AG09319 (cell line): ENCODE results near the gene FOXD4.
"Not testable (repeated sequence)": the region's sequence is repeated elsewhere in the genome, so short reads cannot be mapped to it uniquely, and the experiment has no call there.

Experiments
- DNase-seq: peaks from one replicate; pipeline ENCODE4 v3.0.0-alpha.2; 2010; ENCODE audit warnings: low read depth; ENCODE audit errors: extremely low read depth

The FOXD4 gene

DNA sequence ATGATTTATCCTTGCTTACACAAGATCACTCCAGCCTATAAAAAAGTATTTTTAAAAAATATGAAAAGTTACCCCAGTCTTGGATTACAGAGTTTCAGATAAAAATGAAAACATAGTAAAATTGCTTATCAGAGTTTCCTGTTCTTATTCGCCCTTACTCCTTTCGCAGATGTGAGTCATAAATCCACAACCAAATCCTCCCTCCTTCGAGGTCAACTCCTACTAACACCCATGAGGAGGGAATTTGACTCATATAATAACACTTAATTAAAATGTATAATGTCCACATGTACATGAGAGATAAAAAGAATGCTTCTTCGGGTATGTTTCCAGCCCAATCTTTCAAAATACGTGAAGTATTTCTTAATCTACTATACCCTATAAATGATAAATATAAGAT lies 23.9 kb downstream of the FOXD4 start:
- DNase-seq: not testable (repeated sequence)

DNA sequence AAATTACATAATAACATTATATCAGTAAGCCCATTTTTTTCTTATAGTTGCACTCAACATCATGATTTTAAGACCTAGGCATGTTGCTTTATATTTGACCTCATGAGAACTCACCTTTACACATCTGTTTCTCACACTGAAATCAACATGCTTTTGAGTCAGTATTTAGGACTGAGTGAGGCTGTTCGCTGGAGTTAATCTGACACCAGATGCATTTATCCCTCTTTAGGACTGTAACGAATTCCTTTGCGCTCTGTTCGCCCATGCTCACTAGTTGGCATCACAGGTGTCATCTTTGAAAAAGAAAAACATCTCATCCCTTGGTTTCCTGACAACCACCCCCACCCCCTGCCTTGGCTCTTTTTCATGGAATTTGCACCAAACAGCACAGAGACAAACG lies 24.3 kb downstream of the FOXD4 start:
- not testable (repeated sequence) for DNase-seq

DNA sequence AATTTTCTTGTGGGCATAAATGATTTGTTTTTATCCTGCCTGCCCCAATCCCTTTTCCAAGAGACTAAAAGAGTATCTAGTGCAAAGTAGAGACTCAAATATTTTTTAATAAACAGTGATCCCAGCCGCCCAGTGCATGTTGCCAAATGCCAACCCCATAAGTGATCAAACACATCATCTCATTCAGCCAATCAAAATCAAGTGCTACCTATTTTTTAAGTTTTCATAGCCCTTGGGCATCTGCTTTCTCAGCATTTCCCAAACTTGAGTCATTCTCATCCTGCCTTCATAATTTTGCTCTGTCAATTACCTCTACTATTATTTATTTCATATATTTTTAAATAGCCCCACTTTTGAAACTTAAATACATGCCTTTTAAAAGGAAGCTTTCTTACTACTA lies 27.4 kb downstream of the FOXD4 start:
- not testable (repeated sequence) for DNase-seq

DNA sequence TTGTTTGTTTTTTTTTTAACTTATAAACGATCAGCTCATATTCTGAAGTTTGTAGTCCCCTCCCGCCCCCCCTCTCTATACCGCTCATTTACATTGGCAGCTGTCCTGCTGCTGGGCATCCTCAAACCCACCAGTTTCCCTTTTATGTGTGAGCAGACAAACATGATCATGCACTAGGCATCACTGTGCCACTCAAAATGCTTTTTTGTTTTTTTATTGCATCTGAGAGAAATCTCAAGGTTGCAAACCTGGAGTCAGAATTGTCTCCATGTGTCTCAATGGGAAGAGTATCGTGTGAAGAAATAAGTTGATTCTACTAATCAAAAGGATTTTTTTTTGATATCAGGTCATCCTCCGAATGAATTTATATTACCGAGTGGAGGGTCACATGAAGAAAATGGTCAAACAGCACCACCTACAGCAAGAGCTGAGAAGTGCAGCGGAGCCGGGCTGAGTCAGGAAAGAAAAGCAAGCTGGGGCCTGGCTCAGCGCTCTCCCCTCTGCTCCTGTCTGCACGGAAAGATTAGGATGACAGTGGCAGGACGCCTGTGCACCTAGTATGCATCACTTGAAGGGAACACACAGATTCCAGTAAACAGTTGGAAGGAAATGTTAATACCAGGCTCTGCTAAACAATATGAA lies 29.7 kb downstream of the FOXD4 start:
- not testable (repeated sequence) for DNase-seq

DNA sequence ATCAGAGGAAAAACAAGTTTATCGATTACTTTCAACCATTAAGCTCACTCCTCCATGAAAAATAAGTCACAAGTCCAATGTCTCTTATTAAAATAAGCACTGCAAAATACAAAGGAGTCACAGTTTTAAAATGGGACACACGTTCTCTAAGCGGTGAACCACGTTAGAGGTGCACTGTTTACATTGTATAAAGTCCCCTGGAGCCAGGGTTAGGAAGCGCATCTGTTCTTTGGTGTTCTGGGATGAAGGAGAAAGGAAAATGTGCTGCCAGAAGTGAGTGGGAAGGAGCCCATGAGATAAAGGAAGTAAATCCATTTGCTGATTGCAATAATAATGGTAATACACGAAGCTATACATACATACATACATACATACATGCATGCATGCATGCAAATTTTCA lies 30.4 kb downstream of the FOXD4 start:
- not testable (repeated sequence) for DNase-seq

DNA sequence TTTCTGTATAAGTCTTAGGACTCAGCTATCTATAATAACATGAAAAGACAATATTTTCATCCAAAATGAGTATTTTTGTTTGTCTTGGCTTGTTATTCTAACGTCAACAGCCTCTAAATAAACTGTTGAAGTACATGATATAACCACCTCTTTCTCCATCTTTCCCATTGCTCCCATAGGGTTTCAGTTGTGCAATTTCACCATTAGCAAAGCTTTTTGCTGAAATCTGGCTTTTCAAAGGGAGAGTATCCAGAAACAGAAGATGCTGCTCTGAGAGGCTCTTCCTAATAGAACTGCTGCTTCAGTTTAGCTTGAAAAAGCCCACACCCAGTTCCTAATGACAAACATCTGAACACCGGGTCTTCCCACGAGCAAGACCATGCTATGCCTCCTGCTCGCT lies 31.1 kb downstream of the FOXD4 start:
- DNase-seq: not testable (repeated sequence)

DNA sequence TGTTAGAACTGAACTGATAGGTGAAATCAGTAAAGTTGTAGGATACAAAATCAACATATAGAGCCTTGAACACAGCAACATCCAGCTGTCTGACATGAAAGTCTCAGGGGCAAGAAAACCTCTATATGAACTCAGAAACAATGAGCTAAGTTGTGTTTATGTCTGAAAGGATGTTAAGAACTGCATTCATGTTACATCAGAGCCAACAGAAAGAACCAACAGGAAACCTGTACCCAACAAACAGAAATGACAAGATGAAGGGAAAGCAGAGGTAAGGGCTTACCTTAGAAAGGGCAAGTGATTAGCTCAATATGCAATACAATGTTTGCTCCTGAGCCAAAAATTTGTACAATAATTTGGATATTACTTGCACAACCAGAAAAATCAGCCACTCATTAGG lies 31.5 kb downstream of the FOXD4 start:
- not testable (repeated sequence) for DNase-seq

DNA sequence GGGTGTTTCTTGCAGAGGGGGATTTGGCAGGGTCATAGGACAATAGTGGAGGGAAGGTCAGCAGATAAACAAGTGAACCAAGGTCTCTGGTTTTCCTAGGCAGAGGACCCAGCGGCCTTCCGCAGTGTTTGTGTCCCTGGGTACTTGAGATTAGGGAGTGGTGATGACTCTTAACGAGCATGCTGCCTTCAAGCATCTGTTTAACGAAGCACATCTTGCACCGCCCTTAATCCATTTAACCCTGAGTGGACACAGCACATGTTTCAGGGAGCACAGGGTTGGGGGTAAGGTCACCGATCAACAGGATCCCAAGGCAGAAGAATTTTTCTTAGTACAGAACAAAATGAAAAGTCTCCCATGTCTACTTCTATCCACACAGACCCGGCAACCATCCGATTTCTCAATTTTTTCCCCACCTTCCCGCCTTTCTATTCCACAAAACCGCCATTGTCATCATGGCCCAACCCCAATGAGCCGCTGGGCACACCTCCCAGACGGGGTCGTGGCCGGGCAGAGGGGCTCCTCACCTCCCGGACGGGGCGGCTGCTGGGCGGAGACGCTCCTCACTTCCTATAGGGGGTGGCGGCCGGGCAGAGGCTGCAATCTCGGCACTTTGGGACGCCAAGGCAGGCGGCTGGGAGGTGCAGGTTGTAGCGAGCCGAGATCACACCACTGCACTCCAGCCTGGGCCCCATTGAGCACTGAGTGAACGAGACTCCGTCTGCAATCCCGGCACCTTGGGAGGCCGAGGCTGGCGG lies 35.1 kb downstream of the FOXD4 start:
- not testable (repeated sequence) for DNase-seq

DNA sequence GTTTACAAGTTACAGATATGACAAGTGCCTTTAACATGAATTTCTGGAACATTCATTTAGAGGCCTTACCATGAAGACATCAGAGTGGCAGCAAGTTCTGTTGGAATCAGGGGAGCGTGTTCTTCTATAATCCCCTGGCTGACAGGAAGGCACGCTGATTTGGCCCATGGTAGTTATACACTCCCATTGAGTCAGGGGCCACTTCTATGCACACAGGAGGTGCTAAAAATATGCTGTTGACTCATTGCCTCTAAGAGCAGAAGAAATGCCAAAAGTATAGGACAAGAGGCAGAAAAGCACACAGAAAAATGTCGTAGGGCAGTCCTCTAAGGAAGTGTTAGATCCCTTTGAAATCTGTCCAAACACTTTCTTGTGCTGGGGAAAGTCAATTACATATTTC lies 39.9 kb downstream of the FOXD4 start:
- DNase-seq: not testable (repeated sequence)

DNA sequence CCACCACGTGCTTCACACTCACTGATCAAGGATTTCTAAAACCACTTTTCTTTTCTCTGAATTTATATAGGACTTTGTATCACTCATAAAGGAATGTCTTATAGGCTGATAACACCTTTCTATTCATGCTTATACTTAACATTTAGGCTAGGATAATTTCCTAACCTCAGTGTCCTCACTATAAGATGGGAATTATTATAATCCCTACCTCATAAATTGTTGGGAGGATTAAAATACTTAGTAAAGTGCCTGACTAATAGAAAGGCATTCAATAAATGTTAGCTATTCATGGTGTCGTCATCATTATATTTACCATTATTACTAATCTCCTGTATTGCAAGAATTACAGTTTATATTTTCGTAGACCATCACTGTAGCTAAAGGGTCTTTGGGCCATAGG lies 41.8 kb downstream of the FOXD4 start:
- not testable (repeated sequence) for DNase-seq

DNA sequence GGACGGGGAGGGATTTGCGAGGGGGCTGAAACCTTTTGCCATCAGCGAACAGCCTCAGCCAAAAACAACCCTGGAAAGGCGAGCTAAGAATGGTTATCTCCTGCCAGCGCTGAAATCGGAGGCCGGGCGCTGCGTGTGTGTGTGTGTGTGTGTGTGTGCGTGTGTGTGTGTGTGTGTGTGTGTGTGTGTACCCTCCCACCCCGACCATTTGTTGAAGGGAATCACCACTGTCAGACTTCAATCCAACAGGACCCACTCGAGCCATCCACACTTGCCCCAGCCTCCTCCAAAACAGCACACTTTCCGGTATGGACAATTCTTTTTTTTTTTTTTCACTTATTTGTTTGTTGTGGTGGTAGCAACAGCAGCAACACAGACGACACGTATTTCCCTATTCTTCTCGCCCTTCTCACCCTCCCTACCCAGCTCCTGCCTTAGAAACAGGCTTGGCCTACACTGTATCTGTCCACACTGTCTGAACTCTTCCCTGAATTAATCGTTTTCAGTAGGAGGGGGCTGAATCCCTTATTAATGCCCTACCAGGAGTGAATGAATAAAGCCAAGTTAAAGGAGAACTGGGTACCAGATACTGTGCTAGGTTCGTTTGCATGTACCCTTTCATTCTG lies 44.2 kb downstream of the FOXD4 start:
- not testable (repeated sequence) for DNase-seq

DNA sequence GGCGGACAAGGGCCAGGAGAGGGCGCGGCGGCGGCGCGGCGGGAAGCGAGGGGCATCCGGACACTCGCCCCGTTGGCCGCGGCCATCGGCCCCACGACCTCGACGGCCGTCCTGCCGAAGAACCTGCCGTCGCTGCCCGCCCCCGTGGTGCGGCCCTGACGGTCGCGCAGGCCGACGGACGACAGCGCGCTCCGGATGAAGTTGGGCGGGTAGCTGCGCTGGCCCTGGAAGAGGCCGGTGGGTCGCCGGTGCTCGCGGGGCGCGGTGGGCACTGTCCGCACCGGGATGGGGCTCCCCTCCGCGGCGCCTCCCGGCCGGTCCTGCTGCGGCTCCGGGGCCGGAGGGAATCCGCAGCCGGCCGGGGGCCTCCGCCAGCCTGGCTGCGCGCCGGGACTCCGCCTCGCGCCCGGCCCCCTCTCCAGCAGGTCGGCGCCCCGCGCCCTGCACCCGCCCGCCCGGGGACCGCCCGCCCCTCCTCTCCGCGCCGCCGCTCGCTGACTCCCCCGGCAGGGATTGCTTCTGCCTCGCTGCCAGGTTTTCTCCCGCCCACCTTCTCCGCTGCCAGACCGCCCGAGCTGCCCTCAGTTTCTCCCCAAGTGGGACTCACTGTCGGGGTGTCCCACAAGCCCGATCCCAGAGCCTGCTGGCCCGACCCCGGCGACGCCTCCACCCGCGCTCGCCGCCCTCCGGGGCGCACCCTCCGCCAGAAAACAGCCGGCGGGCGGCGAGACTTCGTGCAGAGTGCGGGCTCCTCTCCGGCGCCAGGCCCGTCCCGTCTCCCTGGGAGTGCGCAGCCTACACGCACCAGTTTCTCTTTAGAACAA lies 44.9 kb downstream of the FOXD4 start:
- DNase-seq: not testable (repeated sequence)
